ENCODE results near the gene ADAM8.
"Not testable (repeated sequence)": the region's sequence is repeated elsewhere in the genome, so short reads cannot be mapped to it uniquely, and the experiment has no call there.

ADAM8 gene

DNA sequence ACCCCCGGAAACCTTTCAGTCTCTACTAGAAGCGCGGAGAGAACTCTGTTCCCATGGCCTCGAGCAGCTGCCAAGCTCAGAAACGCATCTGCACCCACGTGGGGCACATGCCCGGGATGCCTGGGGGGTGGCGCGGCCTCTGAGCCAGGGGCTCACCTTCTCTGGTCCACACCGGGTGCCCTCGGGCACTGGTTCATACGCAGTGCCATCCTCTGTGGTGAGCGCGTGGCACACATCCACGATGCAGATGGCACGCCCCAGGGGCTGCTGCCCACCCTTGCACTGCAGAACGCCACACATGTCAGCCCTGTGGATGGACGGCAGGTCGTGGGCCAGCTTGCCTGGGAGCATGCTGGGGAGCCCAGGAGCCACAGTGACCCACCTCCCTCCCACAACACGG lies 6.5 kb downstream of the ADAM8 start:
- DNase-seq (ENCODE audit: low read depth in 2 of 2) = no peak
- TF ChIP-seq, protein P1, sequence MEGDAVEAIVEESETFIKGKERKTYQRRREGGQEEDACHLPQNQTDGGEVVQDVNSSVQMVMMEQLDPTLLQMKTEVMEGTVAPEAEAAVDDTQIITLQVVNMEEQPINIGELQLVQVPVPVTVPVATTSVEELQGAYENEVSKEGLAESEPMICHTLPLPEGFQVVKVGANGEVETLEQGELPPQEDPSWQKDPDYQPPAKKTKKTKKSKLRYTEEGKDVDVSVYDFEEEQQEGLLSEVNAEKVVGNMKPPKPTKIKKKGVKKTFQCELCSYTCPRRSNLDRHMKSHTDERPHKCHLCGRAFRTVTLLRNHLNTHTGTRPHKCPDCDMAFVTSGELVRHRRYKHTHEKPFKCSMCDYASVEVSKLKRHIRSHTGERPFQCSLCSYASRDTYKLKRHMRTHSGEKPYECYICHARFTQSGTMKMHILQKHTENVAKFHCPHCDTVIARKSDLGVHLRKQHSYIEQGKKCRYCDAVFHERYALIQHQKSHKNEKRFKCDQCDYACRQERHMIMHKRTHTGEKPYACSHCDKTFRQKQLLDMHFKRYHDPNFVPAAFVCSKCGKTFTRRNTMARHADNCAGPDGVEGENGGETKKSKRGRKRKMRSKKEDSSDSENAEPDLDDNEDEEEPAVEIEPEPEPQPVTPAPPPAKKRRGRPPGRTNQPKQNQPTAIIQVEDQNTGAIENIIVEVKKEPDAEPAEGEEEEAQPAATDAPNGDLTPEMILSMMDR (IDR thresholded peaks at IDR 0.05; ENCODE audit: low read depth, low read length) = no peak

DNA sequence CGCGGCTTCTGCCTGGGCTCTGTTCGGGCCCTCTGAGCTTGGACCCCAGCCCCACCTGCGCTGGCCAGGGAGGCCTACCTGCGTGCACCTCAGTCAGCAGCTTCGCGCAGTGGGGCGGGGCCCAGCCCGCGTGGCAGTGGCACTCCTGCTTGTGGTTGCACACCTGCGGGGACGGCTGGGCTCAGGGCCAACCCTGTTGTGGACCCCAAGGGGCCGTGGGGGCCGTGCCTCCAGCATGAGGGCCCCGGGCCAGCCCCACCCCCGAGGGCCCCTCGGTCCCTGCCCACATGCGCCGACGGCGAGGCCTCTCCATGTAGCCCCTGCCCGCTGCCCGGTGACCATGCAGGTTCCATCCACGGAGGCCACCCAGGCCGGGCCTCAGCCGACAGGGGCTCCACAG lies 7.3 kb downstream of the ADAM8 start:
- no peak for DNase-seq (ENCODE audit: low read depth in 2 of 2)
- TF ChIP-seq, protein P1 (IDR thresholded peaks at IDR 0.05; ENCODE audit: low read depth, low read length) = no peak
- no peak overlapping the region for H3K4me3 ChIP-seq (replicated peaks in 1 of 2; ENCODE audit: low read depth in 2 of 2, low read length in 2 of 2)

More for the DNA sequence above, 6.5 kb downstream of the ADAM8 start:
- H3K4me3 ChIP-seq (replicated peaks in 1 of 2; ENCODE audit: low read depth in 2 of 2, low read length in 2 of 2) = no peak overlapping the region

DNA sequence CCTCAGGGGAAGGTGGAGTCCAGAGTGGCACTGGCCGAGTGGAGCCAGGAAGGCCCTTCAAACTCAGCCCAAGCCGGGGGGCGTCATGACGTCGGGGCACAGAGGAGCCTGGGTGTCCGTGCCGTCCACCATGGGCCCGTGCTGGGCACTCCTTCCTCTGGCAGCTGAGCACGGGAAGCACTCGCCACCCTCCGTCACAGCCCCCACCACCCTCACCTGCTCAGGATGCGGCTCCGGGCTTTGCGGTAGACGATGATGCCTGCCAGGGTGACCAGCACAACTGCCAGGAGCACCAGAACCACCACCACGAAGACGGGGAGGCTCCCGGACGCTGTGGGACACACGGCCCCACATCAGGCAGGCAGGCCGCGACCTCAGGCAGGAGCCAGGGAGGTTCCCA lies 8.1 kb downstream of the ADAM8 start:
- no peak overlapping the region for H3K4me3 ChIP-seq (replicated peaks in 1 of 2; ENCODE audit: low read depth in 2 of 2, low read length in 2 of 2)
- DNase-seq (ENCODE audit: low read depth in 2 of 2) = no peak
- TF ChIP-seq, protein P1 (IDR thresholded peaks at IDR 0.05; ENCODE audit: low read depth, low read length) = no peak

DNA sequence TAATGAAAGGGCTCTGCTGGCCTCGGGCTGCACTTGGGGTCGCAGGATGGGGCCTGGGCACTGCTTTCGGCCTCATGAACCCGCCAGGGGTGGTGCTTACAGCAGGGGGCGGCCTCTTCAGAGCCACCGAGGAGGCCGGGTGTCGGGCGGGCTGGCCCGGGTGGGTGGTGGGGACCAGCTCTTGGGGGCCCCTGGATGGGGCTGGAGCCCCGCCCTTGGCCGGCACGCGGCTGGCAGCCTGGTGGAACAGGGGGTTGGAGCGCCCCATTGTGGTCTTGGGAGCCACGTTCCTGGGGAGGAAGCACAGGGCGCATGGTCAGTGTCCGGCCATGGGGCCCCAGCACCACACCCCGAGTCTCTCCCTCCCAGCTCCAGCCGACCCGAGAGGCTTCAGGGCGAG lies 8.8 kb downstream of the ADAM8 start:
- no peak for DNase-seq (ENCODE audit: low read depth in 2 of 2)
- TF ChIP-seq, protein P1 (IDR thresholded peaks at IDR 0.05; ENCODE audit: low read depth, low read length) = no peak
- H3K4me3 ChIP-seq (replicated peaks in 1 of 2; ENCODE audit: low read depth in 2 of 2, low read length in 2 of 2) = no peak overlapping the region

DNA sequence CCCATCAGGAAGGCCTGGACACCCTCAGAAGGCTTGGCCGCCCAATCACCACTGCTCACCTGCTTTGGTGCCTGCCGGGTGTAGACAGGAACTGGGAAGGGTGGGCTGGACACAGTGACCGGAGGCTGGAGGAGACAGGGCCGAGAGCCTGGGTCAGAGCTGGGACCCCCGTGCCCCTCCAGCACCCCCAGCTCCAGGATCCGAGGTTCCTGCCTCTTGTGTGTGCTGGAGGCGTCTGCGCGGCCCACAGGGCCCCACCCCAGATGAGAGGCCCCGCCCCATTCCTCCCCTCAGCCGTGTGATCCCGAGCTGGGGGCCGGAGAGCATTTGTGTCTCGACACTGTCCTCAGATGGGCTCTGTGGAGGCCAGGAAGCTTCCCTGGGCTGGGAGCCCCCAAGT lies 9.4 kb downstream of the ADAM8 start:
- TF ChIP-seq, protein P1 (IDR thresholded peaks at IDR 0.05; ENCODE audit: low read depth, low read length) = no peak
- no peak for DNase-seq (ENCODE audit: low read depth in 2 of 2)
- no peak overlapping the region for H3K4me3 ChIP-seq (replicated peaks in 1 of 2; ENCODE audit: low read depth in 2 of 2, low read length in 2 of 2)

DNA sequence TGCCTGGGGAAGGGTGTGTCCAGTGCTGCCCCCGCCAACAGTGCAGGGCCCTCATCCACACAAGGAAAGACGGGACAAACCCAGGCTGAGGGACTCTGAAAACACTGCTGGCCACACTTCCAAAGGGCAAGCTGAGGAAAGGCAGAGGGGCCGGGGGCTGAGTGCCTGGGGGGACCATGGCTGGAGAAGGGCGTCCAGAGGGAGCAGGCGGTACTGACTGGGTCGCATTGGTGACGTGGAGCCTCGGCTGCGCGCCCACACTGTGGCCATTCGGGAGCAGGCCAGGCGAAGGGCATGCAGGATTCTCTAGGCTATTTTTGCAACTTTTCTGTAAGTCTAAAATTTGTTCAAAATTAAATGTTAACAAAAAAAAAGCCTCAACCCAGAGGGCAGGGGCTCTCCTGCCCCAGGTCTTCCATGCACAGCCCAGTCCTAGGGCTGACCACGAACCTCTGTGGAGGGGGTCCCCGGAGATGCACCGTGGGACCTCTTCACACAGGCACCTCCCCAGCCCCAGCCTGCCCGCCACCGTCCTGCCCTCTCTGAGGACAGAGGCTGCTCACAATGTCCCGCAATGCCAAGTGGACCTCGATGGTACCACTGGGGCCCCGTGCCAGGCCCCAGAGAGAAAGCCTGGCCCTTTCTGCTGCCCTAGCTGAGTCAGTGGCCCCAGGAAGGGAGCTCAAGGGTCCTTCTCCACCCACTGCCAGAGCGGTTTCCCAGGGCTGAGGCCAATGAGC lies 10.4 kb downstream of the ADAM8 start:
- no peak overlapping the region for H3K4me3 ChIP-seq (replicated peaks in 1 of 2; ENCODE audit: low read depth in 2 of 2, low read length in 2 of 2)
- DNase-seq (ENCODE audit: low read depth in 2 of 2) = no peak
- TF ChIP-seq, protein P1 (IDR thresholded peaks at IDR 0.05; ENCODE audit: low read depth, low read length) = no peak

DNA sequence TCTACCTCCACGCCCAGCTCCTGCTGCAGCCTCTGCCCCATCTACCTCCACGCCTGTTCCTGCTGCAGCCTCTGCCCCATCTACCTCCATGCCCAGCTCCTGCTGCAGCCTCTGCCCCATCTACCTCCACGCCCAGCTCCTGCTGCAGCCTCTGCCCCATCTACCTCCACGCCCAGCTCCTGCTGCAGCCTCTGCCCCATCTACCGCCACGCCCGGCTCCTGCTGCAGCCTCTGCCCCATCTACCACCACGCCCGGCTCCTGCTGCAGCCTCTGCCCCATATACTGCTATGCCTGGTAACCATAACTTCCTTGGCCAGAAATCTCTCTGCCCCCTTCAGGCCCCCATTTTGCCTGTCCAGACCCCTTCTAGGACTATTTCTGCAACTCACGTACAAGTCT lies 11.6 kb downstream of the ADAM8 start:
- not testable (repeated sequence) for H3K4me3 ChIP-seq (replicated peaks in 1 of 2; ENCODE audit: low read depth in 2 of 2, low read length in 2 of 2); DNase-seq (ENCODE audit: low read depth in 2 of 2)
